Breast epithelium (tissue), 3 donors: Measurements from ENCODE around the gene CCDC180.

Experiments used
- POLR2AphosphoS5 ChIP-seq, 3 donors: sonication (generic); formaldehyde crosslinking; IDR thresholded peaks; one replicate each; pipeline ENCODE4 v1.6.1; 2017; ENCODE audit warnings: antibody characterized with exemption in 3 of 3
- TF ChIP-seq, protein P1 (sequence below), 3 donors: fragments of 450-650 bp; IDR thresholded peaks; one replicate each; pipeline ENCODE4 v1.5.1; 2016 to 2017; ENCODE audit warnings: antibody characterized with exemption in 3 of 3, mild to moderate bottlenecking in 3 of 3, moderate library complexity in 3 of 3

DNA sequence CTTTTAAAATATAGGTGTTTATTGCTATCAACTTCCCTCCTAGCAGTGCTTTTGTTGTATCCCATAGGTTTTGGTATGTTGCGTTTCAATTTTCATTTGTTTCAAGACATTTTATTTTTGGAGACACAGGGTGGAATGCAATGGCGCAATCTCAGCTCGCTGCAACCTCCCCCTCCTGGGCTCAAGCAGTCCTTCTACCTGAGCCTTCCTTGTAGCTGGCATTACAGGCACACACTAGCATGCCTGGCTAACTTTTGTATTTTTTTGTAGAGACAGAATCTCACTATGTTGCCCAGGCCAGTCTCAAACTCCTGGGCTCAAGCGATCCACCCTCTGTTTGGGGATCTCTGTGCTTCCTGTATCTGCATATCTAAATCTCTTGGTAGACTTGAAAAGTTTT lies 35.4 kb upstream of the CCDC180 start:
- TF ChIP-seq POLR2AphosphoS5 (IDR thresholded peaks at IDR 0.05), result no peak
- TF ChIP-seq, protein P1, sequence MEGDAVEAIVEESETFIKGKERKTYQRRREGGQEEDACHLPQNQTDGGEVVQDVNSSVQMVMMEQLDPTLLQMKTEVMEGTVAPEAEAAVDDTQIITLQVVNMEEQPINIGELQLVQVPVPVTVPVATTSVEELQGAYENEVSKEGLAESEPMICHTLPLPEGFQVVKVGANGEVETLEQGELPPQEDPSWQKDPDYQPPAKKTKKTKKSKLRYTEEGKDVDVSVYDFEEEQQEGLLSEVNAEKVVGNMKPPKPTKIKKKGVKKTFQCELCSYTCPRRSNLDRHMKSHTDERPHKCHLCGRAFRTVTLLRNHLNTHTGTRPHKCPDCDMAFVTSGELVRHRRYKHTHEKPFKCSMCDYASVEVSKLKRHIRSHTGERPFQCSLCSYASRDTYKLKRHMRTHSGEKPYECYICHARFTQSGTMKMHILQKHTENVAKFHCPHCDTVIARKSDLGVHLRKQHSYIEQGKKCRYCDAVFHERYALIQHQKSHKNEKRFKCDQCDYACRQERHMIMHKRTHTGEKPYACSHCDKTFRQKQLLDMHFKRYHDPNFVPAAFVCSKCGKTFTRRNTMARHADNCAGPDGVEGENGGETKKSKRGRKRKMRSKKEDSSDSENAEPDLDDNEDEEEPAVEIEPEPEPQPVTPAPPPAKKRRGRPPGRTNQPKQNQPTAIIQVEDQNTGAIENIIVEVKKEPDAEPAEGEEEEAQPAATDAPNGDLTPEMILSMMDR (IDR thresholded peaks at IDR 0.05), result no peak
